HG03045 (cell line): ENCODE results near the gene OTUD4.
"Not testable (repeated sequence)": the region's sequence is repeated elsewhere in the genome, so short reads cannot be mapped to it uniquely, and the experiment has no call there.

Source experiments
- ATAC-seq: cut with Tn5 transposase; IDR thresholded peaks from one replicate; pipeline ENCODE4 v1.9.1; 2021; ENCODE audit warnings: mild to moderate bottlenecking, moderate library complexity; ENCODE audit not compliant: unreplicated experiment

The OTUD4 gene

DNA sequence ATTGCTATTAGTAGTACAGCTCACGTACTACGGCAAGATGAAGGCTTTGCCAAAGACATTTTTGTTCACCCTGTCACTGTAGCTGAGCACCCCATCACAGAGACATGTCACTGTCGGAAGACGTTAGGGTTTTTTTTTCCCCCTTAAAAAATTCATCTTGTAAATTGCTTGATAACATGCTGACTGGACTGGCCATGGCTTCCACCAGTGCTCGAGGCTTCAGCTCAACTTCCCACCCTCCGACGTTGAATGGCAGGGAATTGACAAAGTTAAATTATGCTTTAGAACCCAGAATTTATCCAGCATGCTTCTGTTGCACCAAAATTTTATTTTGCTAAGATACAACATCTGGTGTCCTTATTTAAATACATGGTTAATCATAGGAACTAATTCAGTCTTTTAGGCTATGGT, 707 bp upstream of the OTUD4 start:
- ATAC-seq, result no peak

DNA sequence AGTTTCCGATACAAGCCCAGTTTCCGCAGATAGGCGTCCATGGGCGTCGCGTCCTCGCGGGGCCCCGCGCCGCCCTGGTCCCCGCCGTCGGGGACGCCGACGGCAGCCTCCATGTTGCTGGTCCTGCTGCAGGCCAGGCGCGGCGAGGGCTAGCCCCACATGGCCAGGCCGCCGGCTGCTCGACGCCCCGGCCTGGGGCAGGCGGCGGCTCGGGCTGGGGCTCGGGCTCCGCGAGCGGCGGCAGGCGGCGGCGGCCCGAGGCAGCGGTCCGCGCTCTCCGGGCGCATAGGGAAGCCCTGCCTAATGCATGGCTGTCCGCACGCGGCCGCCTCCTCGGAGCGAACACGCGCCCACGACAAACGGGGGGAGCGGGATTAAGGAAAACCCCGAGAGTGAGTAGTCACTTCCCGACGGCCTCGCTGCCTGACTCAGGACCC, 510 bp downstream of the OTUD4 start:
- ATAC-seq, result peak; percentile 14

DNA sequence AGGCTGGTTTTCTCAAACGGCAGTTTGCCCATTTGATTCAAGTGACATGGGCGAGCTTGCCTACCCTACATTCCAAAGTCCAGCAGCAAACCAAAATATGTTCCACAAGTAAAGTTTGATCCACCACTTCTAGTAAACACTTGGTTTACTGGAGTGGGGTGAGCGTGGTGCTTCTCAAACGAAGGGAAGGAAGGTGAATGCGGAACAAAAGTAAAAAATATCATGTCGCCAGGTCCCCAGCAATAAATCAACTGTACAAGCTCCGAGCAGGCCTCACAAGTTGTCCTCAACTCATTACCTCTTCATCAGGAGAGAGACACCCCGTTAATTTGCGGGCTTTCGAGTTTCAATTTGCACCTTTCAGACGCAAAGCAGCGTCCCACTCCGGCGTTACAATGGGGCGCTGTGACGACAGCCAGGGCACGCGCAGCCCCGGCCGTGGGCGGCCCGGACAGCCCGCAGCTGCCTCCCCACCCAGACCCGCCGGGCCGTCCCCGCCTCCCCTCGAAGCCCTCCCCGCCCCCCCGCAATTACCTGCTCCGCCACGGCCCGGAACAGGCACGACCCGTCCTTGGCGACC, 1.0 kb downstream of the OTUD4 start:
- ATAC-seq, result peak; percentile 48

DNA sequence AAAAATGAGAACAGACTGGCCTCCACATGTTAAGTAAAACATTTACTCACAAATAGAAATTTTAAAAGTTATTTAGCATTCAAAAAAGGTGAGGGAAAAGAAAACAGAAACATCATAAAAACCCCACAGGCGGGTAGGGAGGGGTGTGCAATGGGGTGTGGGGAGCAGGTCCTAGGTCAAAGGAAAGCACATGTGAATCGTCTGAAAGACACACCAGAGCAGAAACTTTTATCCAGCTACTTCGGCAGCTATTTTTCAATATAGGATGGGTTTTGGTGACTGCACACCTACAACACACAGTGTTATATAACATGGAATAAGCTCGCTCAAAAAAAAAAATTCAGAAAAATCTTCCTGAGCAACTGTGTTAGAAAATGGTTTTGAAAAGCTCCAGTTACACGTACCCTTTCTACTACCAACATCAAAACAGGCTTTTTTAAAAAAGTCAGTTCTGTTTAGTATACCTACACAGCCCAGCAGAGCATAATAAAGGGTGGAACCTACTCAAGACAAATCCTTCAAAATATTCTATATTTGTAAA, 1.6 kb downstream of the OTUD4 start:
- ATAC-seq, result no peak

DNA sequence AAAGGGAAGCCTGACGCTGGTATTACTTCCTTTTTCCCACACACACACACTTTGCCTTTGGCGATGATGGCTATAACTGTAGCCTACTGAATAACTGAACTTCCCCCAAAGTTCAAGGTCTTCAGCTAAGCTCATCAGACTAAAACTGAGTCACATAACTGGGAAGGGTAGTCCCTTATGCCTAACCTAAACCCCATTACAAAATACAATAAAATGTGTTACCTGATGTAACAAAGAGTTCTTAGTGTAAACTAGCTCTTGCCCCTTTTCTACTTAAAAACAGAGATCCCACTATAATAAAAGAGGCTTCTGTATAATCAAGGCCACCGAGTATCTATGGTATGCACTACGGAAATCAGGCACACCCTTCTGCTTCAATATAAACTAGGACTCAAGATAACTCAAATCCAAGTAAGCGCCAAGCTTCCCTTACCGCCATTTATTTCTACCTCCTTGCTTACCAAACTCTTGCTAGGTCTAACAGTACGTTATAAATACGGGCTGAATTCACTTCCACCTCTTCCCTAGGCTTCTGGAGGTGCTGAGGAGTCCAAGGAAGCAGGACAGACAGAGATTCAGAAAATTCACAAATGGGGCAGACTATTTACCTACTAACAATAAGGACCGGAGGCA, 2.4 kb downstream of the OTUD4 start:
- no peak for ATAC-seq

DNA sequence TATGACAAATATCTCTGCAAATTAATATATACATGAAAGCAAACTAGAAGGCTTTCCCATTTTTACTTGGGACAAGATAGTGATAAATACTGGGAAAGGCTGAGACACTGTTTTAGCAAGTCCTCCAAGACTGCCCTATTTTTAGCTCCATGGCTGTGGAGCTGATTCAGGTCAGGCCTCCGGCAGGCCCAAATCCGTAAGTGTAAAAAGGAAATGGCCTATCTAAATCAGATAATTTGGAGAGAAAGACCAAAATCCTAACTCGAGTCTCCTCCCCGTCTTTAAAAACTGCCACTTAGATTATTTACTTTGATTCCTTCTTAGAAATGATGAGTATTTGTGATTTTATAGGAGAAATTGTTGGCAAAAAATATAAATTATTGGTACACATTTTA, 2.9 kb downstream of the OTUD4 start:
- no peak for ATAC-seq

DNA sequence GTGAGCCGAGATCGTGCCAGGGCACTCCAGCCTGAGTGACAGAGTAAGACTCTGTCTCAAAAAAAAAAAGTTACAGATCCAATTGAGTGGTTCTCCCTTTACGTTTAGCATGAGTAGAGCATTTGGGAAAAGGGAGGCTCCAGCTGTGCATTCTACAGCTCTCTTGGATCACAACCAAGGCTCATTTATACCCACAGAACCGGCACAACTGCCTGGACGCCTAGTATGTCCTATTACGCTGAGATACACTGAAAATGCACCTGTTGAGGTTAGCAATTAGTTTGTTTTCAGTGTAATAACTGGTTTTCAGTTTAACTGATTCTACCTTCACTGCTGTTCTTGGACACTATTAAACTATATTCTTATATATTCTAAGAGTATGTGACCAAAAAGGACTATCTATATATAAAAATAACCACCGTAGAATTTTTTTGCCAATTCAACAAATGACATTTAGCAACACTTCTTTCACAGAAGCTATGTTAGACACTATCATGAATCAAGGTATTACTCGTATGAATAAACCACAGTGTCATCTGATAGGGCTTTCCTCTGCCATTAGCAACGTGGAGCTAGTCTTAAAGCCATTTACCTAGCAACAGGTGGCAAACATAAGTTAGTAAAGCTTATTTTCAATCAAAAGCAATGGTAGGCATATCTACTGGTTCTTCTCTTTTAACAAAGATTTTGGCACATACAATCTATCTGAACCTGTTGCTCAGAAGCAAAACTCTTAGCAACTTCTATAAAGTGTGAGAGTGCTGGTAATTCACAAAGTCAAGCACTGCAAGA, 3.6 kb downstream of the OTUD4 start:
- ATAC-seq, result no peak

DNA sequence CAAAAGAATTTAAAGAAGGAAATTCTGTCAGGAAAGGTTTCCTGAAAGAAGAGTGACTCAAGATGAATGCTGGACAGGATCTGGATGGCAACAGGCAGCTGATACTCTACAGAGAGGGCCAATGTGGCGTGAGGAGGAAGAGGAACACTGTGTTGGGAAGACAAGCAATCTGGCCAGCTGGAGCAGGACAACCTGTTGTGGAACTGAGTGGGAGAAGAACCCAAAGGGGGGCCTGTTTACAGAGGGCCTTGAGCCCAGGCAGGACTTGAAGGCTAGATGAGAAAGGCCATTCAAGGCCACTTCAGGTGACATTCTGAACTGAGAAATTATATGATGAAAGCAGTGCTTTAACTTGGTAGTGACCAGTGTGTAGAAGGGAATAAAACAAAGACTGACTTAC, 8.5 kb downstream of the OTUD4 start:
- no peak for ATAC-seq

DNA sequence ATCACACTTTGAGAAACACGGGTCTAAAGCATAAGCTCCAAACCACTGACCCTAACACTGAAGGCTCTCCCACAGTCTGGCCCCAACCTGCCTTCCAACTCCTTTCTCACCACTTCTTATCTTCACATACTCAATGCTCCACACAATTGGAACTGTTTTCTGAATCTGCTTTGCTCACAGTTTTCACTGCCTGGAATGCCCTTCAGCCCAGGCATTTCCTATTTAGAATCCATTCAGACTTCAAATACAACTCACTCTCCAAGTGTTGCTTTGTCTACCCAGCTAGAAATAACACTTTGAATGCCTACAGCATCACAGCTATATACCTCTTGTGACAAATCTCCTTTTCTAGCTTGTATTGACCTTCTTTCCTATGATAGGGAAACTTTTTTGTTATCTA, 10.2 kb downstream of the OTUD4 start:
- ATAC-seq, result no peak

DNA sequence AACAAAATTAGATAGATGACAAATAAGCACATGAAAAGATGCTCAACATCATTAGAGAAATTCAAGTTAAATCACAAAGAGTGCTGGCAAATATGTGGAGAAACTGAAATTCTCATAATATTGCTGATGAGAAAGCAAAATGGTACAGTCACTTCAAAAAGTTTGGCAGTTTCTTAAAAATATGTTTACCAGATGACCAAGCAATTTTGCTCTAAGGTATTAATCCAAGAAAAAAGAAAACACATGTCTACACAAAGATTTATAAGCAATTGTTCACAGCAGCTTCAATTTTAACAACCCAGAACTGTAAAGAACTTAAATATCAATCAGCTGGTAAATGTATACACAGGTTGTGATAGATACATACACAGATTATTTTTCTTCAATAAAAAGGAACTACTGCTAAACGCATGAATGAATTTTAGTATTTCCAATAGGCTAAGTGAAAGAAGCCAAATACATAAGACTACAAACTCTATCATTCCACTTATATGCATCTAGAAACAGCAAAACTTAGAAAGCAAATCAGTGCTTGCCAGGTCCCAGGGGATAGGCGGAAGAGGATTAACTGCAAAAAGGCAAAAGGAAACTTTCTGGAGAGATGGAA, 11.7 kb downstream of the OTUD4 start:
- no peak for ATAC-seq

DNA sequence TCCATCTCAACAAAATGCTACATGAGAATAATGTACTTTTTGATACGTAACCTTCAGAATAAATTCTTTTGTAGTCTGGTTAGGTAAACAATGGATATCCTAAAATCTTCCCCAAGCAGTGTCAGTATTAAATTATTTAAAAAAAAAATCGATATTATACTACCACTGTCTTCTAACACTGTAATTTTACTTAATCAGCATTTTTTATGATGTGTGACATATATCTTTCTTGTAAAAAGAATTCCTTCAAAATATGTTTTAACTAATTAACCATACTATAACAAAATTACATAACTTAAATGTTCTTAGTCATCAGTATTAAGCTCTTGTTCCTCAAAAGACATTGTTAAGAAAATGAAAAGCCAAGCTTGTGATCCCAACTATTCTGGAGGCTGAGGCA, 12.5 kb downstream of the OTUD4 start:
- ATAC-seq, result no peak

DNA sequence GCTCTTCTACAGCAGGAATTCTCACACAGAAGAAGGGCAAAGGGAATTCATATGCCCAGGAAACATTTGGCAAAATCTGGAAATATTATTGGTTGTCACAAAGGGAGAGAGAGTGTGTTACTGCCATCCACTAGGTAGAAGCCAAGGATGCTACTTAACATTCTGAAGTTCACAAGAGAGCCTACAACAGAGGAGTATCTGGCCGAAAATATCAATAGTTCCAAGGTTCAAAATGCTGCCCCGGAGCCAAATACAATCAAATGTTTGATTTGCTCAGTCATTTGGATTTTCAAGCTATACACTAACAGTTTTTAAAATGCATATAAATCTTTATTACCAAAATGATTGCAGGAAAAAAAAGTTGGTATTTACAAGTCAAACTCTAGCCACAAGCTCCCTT, 18.8 kb downstream of the OTUD4 start:
- no peak for ATAC-seq

DNA sequence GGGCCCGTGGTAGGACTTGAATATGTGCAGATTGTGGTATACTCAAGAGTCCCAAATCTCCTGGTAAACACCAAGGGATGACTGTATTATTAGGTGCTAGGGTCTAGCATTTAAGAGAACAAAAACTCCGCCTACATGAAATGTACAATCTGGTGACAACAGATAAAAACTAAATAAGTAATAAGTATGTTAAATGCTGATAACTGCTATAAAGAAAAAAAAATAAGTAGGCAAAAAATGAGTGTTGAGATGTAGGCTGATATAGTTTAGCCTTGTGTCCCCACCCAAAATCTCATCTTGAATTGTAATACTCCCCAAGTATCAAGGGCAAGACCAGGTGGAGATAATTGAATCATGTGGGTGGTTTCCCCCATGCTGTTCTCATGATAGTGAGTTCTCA, 23.4 kb downstream of the OTUD4 start:
- no peak for ATAC-seq

DNA sequence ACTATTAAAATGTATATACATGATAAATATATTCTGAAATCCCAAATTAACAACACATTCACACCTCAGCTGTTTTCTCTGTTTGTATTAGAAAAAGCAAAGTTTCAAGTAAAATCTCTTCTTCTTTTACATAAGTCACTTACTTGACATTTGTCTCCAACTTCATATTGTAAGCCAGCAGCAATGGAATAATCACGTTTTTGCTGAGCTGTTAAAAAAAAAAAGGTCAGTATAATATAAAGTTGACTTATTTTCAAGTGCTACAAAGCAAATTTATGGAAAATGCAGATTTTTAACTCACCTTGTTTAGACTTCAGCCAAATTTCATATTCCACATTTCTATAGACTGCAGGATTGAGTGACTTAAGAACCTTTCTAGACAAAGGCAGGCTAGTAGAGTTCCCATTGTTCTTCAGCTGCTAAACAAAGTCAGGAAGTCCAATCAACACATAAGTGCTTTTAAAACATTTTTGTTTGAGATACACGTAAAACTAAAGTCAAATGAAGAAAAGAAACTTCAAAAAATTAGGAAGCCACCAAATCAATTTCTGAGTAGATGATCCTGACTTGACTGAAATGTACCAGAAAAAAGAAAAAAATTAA, 25.0 kb downstream of the OTUD4 start:
- ATAC-seq, result no peak

DNA sequence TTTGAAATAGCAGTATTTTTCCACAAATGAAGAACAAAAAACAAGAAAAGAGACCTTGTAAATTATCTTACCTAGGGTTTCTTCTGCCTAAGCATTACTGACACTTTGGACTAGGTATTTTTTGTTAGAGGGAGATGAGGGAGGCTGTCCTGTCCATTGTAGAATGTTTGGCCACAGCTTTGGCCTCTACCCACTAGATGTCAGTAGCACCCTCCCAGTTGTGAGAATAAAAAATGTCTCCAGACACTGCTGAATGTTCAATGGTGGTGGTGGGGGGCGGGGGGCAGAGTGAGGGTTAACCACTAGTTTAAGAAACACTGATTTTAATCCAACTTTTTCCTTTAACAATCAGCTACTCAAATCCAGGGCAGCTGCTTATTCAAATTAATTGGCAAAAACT, 25.8 kb downstream of the OTUD4 start:
- ATAC-seq, result peak; percentile 71

DNA sequence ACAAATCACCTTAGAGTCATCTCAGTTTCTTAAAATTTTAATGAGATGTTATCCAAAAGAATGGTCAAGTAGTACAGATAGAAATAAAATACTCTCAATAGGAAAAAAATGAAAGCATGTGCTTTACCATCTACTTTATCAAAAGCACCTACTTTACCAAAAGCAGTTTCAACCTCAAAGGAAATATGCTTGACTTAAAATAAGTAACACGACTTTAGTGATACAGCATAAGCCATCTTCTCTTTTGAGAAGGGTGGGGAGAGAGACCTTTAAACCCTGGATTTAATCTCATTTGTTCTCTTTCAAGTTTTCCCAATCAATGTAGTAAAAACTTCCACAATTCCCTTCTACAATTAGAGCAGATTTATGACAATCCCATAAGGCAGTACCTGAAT, 26.5 kb downstream of the OTUD4 start:
- no peak for ATAC-seq

DNA sequence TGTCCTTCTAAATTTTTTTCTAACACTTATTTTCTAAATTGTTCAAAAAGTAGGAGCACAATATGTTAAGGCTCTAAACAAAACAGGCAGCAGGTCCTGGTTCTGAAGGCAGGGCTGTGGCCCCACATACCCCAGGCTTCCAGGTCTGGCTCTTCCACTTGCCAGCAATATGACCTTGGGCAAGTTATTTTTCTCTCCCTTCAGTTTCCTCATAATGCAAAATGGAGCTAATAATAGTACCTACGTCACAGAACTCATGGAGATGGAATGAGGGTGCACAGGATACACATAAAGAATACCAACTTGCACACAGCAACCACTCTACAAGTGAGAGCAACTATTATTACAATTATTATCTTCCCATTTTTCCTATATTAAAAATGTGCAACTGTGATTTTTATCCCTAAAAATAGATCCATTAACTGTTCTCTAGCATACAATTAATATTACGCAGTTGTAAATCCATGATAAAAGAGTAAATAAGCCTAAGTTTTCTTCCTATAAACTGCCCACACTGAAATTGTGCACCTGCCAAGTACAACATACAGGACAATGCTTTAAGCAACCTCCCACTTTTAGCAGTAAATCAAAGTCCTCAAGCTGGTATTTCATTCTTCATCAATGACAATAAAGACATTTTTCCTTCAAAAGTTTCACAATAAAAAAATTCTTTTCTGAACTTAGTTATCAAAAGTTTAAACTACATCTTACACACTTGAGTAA, 27.0 kb downstream of the OTUD4 start:
- no peak for ATAC-seq

DNA sequence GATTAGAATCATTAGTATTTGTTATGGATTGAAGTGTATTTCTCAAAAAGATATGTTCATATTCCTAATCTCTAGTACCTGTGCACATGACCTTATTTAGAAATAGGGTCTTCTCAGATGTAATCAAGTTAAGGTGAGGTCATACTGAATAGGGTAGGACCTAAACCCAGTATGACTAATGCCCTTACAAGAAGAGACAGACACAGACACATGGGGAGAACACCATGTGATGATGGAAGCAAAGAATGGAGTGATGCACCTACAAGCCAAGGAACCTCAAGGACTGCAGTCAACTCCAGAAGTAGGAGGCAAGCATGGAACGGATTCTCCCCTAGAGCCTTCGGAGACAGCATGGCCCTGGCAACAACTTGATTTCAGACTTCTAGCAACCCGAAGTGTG, 31.4 kb downstream of the OTUD4 start:
- no peak for ATAC-seq

DNA sequence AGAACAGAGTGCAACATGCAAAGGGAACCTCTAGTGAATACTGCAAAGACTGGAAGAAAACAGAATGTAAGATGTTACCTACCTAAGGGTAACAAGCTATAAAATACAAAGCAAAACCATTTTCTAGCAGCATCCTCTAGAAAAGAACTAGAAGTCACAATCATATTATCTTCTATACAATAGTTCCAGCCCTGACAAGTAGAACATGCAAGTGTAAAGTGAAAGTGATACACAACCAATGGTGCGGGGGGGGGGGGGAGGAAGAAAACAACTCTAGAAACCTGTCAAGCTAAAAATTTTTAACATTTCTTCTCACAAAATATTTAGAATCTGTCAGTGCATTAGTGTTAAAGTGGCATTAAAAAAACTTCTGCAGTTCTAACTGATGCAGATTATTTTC, 44.2 kb downstream of the OTUD4 start:
- ATAC-seq, result not testable (repeated sequence)

DNA sequence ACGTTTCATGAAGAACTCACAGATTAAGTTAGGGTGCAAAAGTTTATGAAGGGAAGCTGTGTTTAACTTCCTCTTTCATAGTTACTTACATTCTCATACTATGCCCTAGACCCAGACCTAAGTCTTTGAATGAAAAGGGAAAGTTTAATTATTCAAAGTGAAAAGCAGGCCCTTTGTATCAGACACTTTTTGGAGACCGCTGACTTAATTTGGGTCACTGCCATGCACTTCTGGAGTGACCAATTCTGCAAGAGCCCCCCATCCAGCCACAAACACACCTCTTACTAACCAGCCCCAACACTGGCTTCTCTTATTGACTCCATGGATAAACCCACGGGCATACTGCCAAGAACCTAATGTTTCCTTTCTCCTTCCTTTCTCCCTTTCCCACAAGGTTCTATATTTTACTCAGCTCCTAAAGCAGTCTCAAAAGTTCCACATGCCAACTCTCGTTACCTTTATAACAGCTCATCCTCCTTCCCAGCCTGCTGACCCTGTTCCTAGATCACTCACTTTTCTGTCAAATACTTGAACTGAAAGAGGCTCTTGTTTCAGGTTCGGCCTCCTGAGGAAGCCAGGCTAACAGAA, 47.8 kb downstream of the OTUD4 start:
- peak; percentile 71 for ATAC-seq
